CD4-positive, alpha-beta memory T cell (primary cell): ENCODE results near the gene HAND1. TPM values are rescaled to one million over a fixed set of nuclear protein-coding genes. Genes with fewer than 3 reads are reported as not detected.

ENCODE experiments used
- CTCF ChIA-PET: fragments of 350-600 bp; sonication (Branson Sonifier 250); formaldehyde crosslinking; loops from one replicate; lab custom pipeline; 2021; ENCODE audit warnings: inconsistent platforms; ENCODE audit not compliant: partially characterized antibody; lab: Charles Lee
- POLR2A ChIA-PET: fragments of 350-600 bp; sonication (Branson Sonifier 250); formaldehyde crosslinking; loops from one replicate; lab custom pipeline; 2021; ENCODE audit not compliant: partially characterized antibody; lab: Charles Lee
- DNase-seq, 5 donors: peaks; one replicate each; pipeline versions ENCODE4 v3.0.0 to v3.0.0-alpha.2; 2020 to 2022; ENCODE audit warnings: mixed read lengths in 1 of 5
- H3K27ac ChIP-seq: one replicate; pipeline ENCODE4 v1.7.0; 2013; ENCODE audit warnings: low read depth, low read length
- H3K27me3 ChIP-seq: 2 replicates; pipeline ENCODE4 v1.7.0; 2013; ENCODE audit warnings: mild to moderate bottlenecking, low read length, moderate library complexity; ENCODE audit not compliant: insufficient read depth
- H3K36me3 ChIP-seq: 2 replicates; pipeline ENCODE4 v1.7.0; 2013; ENCODE audit warnings: mild to moderate bottlenecking, low read length, moderate library complexity; ENCODE audit not compliant: insufficient read depth
- H3K4me1 ChIP-seq: 2 replicates; pipeline ENCODE4 v1.7.0; 2013; ENCODE audit warnings: mild to moderate bottlenecking, low read length, moderate library complexity; ENCODE audit not compliant: insufficient read depth
- H3K4me3 ChIP-seq, 2 donors: one replicate each; pipeline ENCODE4 v1.7.0; 2013; ENCODE audit warnings: low read length in 2 of 2, mild to moderate bottlenecking in 1 of 2
- H3K9me3 ChIP-seq, 2 donors: one replicate each; pipeline ENCODE4 v1.7.0; 2013; ENCODE audit warnings: low read length in 2 of 2, control low read depth in 1 of 2; ENCODE audit not compliant: control insufficient read depth in 1 of 2
- H3K27ac Mint-ChIP-seq, 7 donors: one replicate each; pipeline ENCODE4 v1.8.0; 2020 to 2021; ENCODE audit warnings: mixed read lengths in 7 of 7, mild to moderate bottlenecking in 6 of 7, inconsistent platforms in 3 of 7, moderate library complexity in 3 of 7
- H3K27me3 Mint-ChIP-seq, 2 donors: one replicate each; pipeline ENCODE4 v1.8.0; 2020 to 2021; ENCODE audit warnings: mixed read lengths in 2 of 2
- H3K36me3 Mint-ChIP-seq, 2 donors: one replicate each; pipeline ENCODE4 v1.8.0; 2020 to 2021; ENCODE audit warnings: mixed read lengths in 2 of 2, inconsistent platforms in 1 of 2, mild to moderate bottlenecking in 1 of 2
- H3K4me1 Mint-ChIP-seq, 4 donors: one replicate each; pipeline ENCODE4 v1.8.0; 2020 to 2021; ENCODE audit warnings: mixed read lengths in 4 of 4, mild to moderate bottlenecking in 1 of 4
- H3K4me3 Mint-ChIP-seq, 8 donors: one replicate each; pipeline ENCODE4 v1.8.0; 2020 to 2021; ENCODE audit warnings: mixed read lengths in 8 of 8, mild to moderate bottlenecking in 7 of 8, moderate library complexity in 6 of 8, inconsistent platforms in 3 of 8
- H3K9me3 Mint-ChIP-seq, 8 donors: one replicate each; pipeline ENCODE4 v1.8.0; 2020 to 2021; ENCODE audit warnings: mixed read lengths in 8 of 8, mild to moderate bottlenecking in 5 of 8, inconsistent platforms in 3 of 8, moderate library complexity in 1 of 8
- intact Hi-C: fragments of 100-400 bp; cut with micrococcal nuclease; formaldehyde crosslinking; loops from one replicate; pipeline ENCODE4 v1.15.1; 2023
- polyA plus RNA-seq, 2 donors: library from polyadenylated mRNA; unstranded; fragments of 300-500 nt; fragmentation: Illumina TruSeq; gene quantifications; one replicate each; pipeline ENCODE4 v1.2.3, GENCODE V29; 2021
- total RNA-seq, 2 experiments: library from RNA; stranded (reverse); gene quantifications; one replicate each; pipeline ENCODE4 v1.2.3, GENCODE V29; 2021

Gene HAND1
- total and polyA plus RNA-seq, 4 experiments from 2014 or later = not detected

DNA sequence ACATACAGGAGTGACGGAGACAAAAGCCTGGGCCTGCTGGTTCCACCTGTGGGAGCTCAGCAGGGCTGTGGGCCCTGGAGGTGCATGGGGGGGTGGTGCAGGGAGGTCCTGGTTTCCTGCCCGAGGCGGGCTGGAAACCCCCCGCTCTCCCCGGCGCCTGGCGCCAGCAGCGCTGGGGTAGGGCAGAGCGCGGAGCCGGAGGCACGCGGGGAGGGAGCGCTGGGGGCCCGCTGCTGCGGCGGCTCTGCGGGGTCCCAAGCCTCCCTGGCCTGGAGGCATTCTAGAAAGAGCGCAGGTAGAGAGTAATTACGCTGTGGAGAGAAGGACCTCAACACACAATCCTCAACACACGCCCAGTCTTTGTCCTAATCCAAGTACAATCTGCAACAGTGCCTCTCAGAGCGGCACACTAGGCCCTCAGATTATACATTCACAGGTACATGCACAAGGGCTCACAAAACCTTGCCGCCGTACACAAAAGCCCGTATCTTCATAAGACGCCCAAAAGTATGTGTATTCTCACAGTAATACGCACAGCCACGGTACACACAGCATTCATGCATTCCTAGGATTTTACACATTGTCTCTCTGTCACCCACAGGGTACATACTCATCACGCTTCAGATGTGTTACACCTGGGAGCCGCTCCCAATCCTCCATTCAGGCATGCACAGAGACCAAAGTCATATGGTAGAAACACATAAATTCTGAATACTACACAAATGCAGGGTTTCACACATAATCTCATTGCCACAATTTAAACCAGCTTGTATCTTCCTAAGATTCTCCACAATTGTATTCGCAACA lies 2.1 kb upstream of the HAND1 start:
- DNase-seq = no peak
- H3K27me3 Mint-ChIP-seq = peaks cover 72 to 78% of the 10 kb centered on the region in 2 donors
- H3K27ac Mint-ChIP-seq = no peak overlapping the region
- H3K36me3 ChIP-seq = no peaks in the 10 kb centered on the region
- ChIA-PET CTCF (no interaction called here), POLR2A (no interaction called here)
- no peak overlapping the region for H3K27ac ChIP-seq
- no peaks in the 10 kb centered on the region for H3K36me3 Mint-ChIP-seq
- H3K27me3 ChIP-seq = peaks cover 89% of the 10 kb centered on the region
- H3K4me3 ChIP-seq = no peak overlapping the region
- no peaks in the 10 kb centered on the region for H3K9me3 ChIP-seq
- peak overlapping the region in 1 of 8 donors; percentile 92 for H3K4me3 Mint-ChIP-seq
- H3K4me1 Mint-ChIP-seq = peaks cover 26 to 58% (median 42%) of the 10 kb centered on the region in 4 donors
- intact Hi-C loops = no loop called here
- peaks cover 52% of the 10 kb centered on the region for H3K4me1 ChIP-seq
- H3K9me3 Mint-ChIP-seq = peaks cover 0 to 4% (median 0%) of the 10 kb centered on the region in 8 donors

DNA sequence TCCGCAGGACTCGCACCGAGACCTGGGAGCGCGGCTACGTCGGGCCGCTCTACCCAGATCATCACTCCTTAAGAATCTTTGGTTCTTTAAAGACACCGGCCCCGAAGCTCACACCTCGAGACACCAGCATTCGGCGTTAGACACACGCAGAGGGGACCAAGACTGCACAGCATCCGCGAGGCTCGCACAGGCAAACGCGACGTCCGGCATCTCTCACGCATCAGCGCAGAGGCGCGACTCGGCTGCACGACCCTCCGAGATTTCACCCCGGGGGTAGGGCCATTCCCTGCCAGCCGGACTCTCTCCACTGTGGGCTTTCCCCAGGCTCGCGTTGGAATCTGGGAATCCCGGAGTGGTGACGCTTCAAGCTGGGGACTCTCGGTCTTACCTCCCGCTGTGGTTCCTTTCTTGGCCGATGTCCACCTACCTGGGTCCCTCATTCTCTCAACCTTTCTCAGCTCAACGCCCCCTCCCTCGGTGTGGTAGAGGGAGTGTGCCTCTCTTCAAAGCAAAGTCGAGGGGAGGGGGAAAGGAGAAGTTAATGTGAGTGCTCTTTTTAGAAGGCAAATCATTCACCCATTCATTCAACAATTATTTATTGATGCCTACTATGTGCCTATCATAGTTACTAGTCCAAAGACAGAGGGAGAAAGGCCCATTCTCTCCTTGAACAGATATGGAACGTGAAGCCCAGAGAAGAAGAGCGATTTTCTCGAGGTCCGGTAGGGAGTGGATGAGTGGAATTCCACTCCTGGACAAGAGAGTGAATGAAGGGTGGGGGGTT lies 1.3 kb upstream of the HAND1 start:
- no peaks in the 10 kb centered on the region for H3K9me3 ChIP-seq
- no peak for DNase-seq
- Mint-ChIP-seq H3K27me3 (peaks cover 72 to 78% of the 10 kb centered on the region in 2 donors), H3K27ac (peak overlapping the region in 1 of 7 donors; percentile 77), H3K4me1 (peaks cover 34 to 65% (median 50%) of the 10 kb centered on the region in 4 donors), H3K36me3 (no peaks in the 10 kb centered on the region), H3K9me3 (peaks cover 0 to 3% (median 0%) of the 10 kb centered on the region in 8 donors), H3K4me3 (peak overlapping the region; percentile 37 to 92 (median 75))
- H3K36me3 ChIP-seq = no peaks in the 10 kb centered on the region
- H3K27me3 ChIP-seq = peaks cover 91% of the 10 kb centered on the region
- POLR2A ChIA-PET = no interaction called here
- H3K4me1 ChIP-seq = peaks cover 60% of the 10 kb centered on the region
- H3K27ac ChIP-seq = no peak overlapping the region
- CTCF ChIA-PET = no interaction called here
- intact Hi-C loops = no loop called here
- no peak overlapping the region for H3K4me3 ChIP-seq

- Mint-ChIP-seq H3K36me3 (no peaks in the 10 kb centered on the region), H3K9me3 (peaks cover 0 to 4% (median 0%) of the 10 kb centered on the region in 8 donors), H3K27me3 (peaks cover 72 to 78% of the 10 kb centered on the region in 2 donors), H3K4me3 (peak overlapping the region in 4 of 8 donors; percentile 30 to 80 (median 60)), H3K4me1 (peaks cover 39 to 65% (median 51%) of the 10 kb centered on the region in 4 donors), H3K27ac (no peak overlapping the region)
- peaks cover 91% of the 10 kb centered on the region for H3K27me3 ChIP-seq
- POLR2A ChIA-PET = no interaction called here
- no peak overlapping the region for H3K4me3 ChIP-seq
- peaks cover 63% of the 10 kb centered on the region for H3K4me1 ChIP-seq
- H3K36me3 ChIP-seq = no peaks in the 10 kb centered on the region
- CTCF ChIA-PET = no interaction called here
- intact Hi-C loops = no loop called here
- DNase-seq = no peak
- no peak overlapping the region for H3K27ac ChIP-seq
- no peaks in the 10 kb centered on the region for H3K9me3 ChIP-seq
These were observed 729 bp upstream of the HAND1 start for GRCh38 chr5:154478752-154479159.

DNA sequence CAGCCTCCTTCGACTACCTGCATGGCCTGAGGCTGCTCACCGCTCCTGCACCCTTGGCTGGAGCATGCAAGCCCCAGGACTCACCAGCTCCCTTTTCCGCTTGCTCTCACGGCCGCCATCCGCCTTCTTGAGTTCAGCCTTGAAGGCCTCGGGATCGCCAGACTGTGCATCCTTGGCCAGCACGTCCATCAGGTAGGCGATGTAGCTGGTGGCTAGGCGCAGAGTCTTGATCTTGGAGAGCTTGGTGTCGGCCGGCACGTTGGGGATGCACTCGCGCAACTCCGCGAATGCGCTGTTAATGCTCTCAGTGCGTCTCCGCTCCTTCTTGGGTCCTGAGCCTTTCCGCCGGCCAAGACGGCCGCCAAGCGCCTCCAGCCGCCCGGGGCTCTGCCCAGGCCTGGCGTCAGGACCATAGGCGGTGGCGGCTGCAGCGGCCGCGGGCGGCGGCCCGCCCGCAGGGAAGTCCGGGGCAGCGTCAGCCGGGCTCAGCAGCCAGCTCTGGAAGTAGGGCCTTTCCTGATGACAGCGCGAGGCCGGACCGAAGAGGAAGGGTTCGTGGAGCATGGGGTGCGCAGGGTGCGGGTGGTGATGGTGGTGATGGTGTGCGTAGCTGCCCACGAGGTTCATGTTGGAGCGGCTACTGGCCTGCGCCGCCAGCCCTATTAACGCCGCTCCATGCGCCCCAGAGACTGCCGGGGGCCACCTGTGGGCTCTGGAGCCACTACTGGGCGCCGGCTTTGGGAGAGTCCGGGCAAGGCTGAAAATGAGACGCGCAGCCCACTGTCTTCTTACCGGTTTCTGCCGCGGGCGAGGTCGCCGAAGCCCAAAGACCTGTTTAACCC lies 424 bp downstream of the HAND1 start:
- Histone ChIP-seq H3K27me3 (peaks cover 91% of the 10 kb centered on the region), H3K9me3 (no peaks in the 10 kb centered on the region), H3K4me3 (no peak overlapping the region), H3K36me3 (no peaks in the 10 kb centered on the region), H3K27ac (no peak overlapping the region), H3K4me1 (peaks cover 69% of the 10 kb centered on the region)
- intact Hi-C loops = no loop called here
- peaks cover 68 to 76% of the 10 kb centered on the region in 2 donors for H3K27me3 Mint-ChIP-seq
- H3K4me1 Mint-ChIP-seq = peaks cover 39 to 65% (median 53%) of the 10 kb centered on the region in 4 donors
- POLR2A ChIA-PET = no interaction called here
- H3K36me3 Mint-ChIP-seq = no peaks in the 10 kb centered on the region
- no peak overlapping the region for H3K27ac Mint-ChIP-seq
- no peak for DNase-seq
- H3K4me3 Mint-ChIP-seq = peak overlapping the region in 7 of 8 donors; percentile 17 to 84 (median 70)
- CTCF ChIA-PET = interaction anchor here (1.4 kb wide), 1 partner anchor 9 kb away, joined by 3 read pairs; no protein-coding TSS in a partner anchor
- H3K9me3 Mint-ChIP-seq = peaks cover 0 to 3% (median 0%) of the 10 kb centered on the region in 8 donors

GRCh38 chr5:154476354-154477205 lies 1.4 kb downstream of the HAND1 start:
- no peak overlapping the region for H3K4me3 ChIP-seq
- H3K27ac ChIP-seq = no peak overlapping the region
- Mint-ChIP-seq H3K36me3 (no peaks in the 10 kb centered on the region), H3K27ac (peak overlapping the region in 2 of 7 donors; percentile 32 to 54), H3K27me3 (peaks cover 67 to 75% of the 10 kb centered on the region in 2 donors), H3K9me3 (peaks cover 0 to 3% (median 0%) of the 10 kb centered on the region in 8 donors), H3K4me3 (peak overlapping the region in 7 of 8 donors; percentile 36 to 84 (median 67)), H3K4me1 (peaks cover 41 to 65% (median 54%) of the 10 kb centered on the region in 4 donors)
- ChIA-PET POLR2A (no interaction called here), CTCF (interaction anchor here (1.2 to 1.4 kb wide), 2 partner anchors 8 to 9 kb away, joined by 3 to 4 read pairs; no protein-coding TSS in a partner anchor)
- no peak for DNase-seq
- intact Hi-C loops = no loop called here
- peaks cover 90% of the 10 kb centered on the region for H3K27me3 ChIP-seq
- H3K9me3 ChIP-seq = no peaks in the 10 kb centered on the region
- H3K4me1 ChIP-seq = peaks cover 70% of the 10 kb centered on the region
- no peaks in the 10 kb centered on the region for H3K36me3 ChIP-seq
